Renal cortex interstitium (tissue), 11 donors: ENCODE measurements around the gene KAZN. TPM values are rescaled to one million over a fixed set of nuclear protein-coding genes. Genes with fewer than 3 reads are reported as not detected.

Experiments used
- DNase-seq, 11 donors: peaks; one replicate each; pipeline ENCODE4 v3.0.0-alpha.2; 2013; ENCODE audit warnings: low read depth in 9 of 11, low spot score in 4 of 11; ENCODE audit errors: extremely low read depth in 1 of 11
- polyA plus RNA-seq, 3 donors: library from polyadenylated mRNA; unstranded; fragments of 120-200 nt; gene quantifications; one replicate each; pipeline ENCODE4 v1.2.1, GENCODE V29; 2013; ENCODE audit not compliant: insufficient read length in 3 of 3

The KAZN gene
- polyA plus RNA-seq, 3 donors: 32.3 to 43.3 (median 34.6) TPM

- DNase-seq: no peak
Observed at GRCh38 chr1:14768582-14769304, 170.3 kb downstream of the KAZN start.

- DNase-seq: no peak
Observed at GRCh38 chr1:14769486-14770274, 171.2 kb downstream of the KAZN start.

GRCh38 chr1:14773396-14774025 lies 175.0 kb downstream of the KAZN start:
- no peak for DNase-seq

GRCh38 chr1:14774225-14774624 lies 175.7 kb downstream of the KAZN start:
- DNase-seq: no peak

GRCh38 chr1:14774988-14775387 lies 176.5 kb downstream of the KAZN start:
- DNase-seq: no peak

- DNase-seq: no peak
Observed at GRCh38 chr1:14775434-14775833, 176.9 kb downstream of the KAZN start.

- DNase-seq: no peak
Observed at GRCh38 chr1:14777516-14778506, 179.3 kb downstream of the KAZN start.

- no peak for DNase-seq
Observed at GRCh38 chr1:14778541-14778897, 180.0 kb downstream of the KAZN start.

- DNase-seq: no peak
Observed at GRCh38 chr1:14778898-14779865, 180.7 kb downstream of the KAZN start.

GRCh38 chr1:14780271-14780670 lies 181.8 kb downstream of the KAZN start:
- no peak for DNase-seq

GRCh38 chr1:14781811-14782210 lies 183.3 kb downstream of the KAZN start:
- DNase-seq: no peak

GRCh38 chr1:14782741-14783591 lies 184.5 kb downstream of the KAZN start:
- no peak for DNase-seq

- no peak for DNase-seq
Observed at GRCh38 chr1:14783592-14783886, 185.1 kb downstream of the KAZN start.

GRCh38 chr1:14784790-14785773 lies 186.6 kb downstream of the KAZN start:
- DNase-seq: no peak

- peak in 1 of 11 donors; percentile 40 for DNase-seq
Observed at GRCh38 chr1:14786109-14786675, 187.7 kb downstream of the KAZN start.

GRCh38 chr1:14786681-14787080 lies 188.2 kb downstream of the KAZN start:
- DNase-seq: no peak
